Measurements from ENCODE around the gene CCR7.

The CCR7 gene

DNA sequence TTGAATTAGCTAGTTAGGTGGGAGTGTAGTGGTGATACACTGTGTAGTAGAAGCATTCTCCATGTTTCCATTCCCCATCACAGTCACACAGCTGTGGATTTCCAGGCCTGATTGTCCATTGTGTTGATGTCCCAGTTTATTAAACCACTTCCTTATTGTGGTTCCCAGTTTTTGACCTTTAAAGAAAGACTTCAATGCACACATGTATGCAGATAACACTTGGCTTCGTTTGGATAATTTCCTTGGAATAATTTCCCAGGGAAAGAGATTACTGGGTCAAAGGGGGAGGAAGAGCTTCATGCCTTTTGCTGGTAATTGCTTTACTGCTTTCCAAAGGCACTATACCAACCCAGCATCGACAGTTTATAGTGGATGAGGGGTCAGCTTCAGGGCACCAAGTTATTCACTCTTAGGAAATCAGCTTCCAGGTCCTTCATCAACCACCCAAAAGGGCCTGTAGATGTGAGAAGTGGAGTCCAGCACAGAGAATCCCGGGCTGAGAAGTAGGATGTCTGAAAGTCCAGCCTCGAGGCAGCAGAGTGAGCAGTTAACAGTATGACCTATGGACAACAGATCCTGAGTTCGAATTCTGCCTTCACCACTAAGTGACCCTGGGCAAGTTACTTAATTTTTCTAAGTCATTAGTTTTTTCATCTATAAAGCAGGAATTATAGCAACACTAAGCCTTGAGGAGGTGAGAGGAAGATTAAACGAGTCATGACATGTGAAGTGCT is 32.6 kb downstream of the CCR7 start:
- no peak for DNase-seq (ENCODE audit: low read depth, low spot score)
- POLR2A ChIA-PET, result interaction anchor here (0.8 to 3.9 kb wide), 8 partner anchors 21 to 90 kb away, joined by 3 to 25 read pairs (median 6); partner anchors contain the start of gene IGFBP4

DNA sequence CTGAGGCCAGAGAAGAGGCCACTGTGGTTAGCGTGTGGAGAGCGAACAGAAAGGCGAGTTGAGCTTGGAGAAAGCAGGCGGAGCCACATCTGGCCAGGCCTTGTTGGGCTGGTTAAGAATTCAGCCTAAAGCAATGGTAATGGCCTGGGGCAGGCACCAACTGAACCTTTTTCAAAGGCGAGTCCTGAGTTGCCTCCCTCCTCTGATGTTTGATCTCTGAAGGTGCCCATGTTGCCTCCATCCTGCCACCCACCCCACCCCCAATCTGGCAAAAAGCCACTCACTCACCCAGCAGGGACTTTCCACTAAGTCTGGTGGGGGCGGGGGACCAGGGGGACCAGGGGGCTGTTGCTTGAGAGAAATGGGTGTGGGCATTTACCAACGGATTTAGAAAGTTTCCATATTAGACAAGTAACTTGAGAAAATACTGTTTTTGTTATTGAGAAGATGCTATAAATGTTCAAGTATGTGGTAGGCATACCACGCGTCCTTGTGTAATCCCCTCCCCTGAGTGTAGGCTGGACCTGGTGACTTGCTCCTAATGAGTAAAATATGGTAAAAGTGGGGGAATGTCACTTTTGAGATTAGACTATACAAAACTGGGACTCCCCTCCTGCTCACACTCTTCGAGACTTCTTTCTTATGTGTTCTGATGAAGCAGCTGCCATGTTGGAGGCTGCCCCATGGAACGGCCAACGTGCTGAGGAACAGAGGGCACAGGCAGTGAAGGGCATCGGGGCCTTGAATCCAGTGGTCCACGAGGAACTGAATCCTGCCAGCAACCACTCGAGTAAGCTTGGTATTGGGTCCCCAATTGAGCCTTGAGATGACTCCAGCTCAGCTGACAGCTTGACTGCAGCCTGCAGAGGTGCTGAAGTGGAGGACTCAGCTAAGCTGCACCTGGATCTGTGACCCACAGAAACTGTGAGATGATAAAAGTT is 34.0 kb downstream of the CCR7 start:
- ChIA-PET POLR2A (interaction anchor here (0.6 to 3.9 kb wide), 2 partner anchors 85 to 89 kb away, joined by 4 to 25 read pairs; partner anchors contain the start of gene IGFBP4), CTCF (interaction anchor here (1.2 to 29.3 kb wide), 25 partner anchors 8 to 229 kb away, joined by 3 to 562 read pairs (median 15); partner anchors contain the start of genes CCR7, GJD3, IGFBP4 and TNS4)
- H3K4me3 ChIP-seq (ENCODE audit: low read depth, low read length), result no peak overlapping the region
- TF ChIP-seq, protein P1, sequence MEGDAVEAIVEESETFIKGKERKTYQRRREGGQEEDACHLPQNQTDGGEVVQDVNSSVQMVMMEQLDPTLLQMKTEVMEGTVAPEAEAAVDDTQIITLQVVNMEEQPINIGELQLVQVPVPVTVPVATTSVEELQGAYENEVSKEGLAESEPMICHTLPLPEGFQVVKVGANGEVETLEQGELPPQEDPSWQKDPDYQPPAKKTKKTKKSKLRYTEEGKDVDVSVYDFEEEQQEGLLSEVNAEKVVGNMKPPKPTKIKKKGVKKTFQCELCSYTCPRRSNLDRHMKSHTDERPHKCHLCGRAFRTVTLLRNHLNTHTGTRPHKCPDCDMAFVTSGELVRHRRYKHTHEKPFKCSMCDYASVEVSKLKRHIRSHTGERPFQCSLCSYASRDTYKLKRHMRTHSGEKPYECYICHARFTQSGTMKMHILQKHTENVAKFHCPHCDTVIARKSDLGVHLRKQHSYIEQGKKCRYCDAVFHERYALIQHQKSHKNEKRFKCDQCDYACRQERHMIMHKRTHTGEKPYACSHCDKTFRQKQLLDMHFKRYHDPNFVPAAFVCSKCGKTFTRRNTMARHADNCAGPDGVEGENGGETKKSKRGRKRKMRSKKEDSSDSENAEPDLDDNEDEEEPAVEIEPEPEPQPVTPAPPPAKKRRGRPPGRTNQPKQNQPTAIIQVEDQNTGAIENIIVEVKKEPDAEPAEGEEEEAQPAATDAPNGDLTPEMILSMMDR (IDR thresholded peaks at IDR 0.05; ENCODE audit: insufficient read depth, low read length, missing control alignments), result no peak
- DNase-seq (ENCODE audit: low read depth, low spot score), result no peak

More for the DNA sequence above, 32.6 kb downstream of the CCR7 start:
- TF ChIP-seq, protein P1 (IDR thresholded peaks at IDR 0.05; ENCODE audit: insufficient read depth, low read length, missing control alignments), result no peak
- CTCF ChIA-PET, result interaction anchor here (0.6 to 29.3 kb wide), 43 partner anchors 9 to 1135 kb away, joined by 3 to 562 read pairs (median 6); partner anchors contain the start of genes CCR7, GJD3, IGFBP4 and TNS4
- no peak overlapping the region for H3K4me3 ChIP-seq (ENCODE audit: low read depth, low read length)

DNA sequence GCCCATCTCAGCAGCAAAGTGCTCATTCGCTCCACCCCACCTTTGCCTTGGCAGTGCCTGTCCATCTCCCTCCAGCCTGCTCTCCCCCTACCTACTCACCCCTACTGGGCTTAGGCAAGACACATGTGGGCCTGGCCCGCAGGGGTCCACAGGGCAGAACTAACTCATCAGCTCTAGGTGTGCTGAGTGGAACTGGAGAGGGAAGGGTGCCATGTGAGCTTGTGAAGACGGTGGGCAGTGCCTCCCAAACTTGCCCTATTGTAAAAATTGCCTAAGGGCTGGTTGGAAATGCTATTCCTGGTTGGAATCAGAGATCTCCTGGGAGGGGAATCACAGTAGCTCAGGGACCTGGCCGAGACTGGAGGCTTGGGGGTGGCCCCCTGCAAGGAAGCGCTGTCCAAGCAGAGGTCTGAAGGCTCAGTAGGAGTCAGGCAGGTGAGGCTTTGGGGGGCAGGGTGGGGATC is 34.7 kb downstream of the CCR7 start:
- H3K4me3 ChIP-seq (ENCODE audit: low read depth, low read length), result no peak overlapping the region
- TF ChIP-seq, protein P1 (IDR thresholded peaks at IDR 0.05; ENCODE audit: insufficient read depth, low read length, missing control alignments), result no peak
- ChIA-PET POLR2A (no interaction called here), CTCF (interaction anchor here (1.2 to 29.3 kb wide), 8 partner anchors 9 to 170 kb away, joined by 3 to 562 read pairs (median 136); partner anchors contain the start of genes CCR7, GJD3, IGFBP4 and TOP2A)
- DNase-seq (ENCODE audit: low read depth, low spot score), result no peak

DNA sequence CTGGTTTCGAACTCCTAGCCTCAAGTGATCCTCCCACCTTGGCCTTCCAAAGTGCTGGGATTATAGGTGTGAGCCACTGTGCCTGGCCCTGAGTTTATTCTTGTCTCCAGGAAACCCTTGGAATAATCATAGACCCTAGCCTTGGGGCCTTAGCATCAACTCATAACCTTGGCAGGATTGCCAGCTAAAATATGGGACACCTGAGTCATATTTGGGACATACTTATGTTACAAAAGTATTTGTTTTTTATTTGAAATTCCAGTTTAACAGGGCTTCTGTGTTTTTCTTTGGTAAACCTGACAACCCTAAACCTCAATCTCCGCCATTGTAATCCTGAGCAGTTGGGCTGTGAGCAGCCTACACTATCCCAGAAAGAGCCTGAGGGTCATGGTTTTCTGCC is 35.3 kb downstream of the CCR7 start:
- TF ChIP-seq, protein P1 (IDR thresholded peaks at IDR 0.05; ENCODE audit: insufficient read depth, low read length, missing control alignments), result no peak
- CTCF ChIA-PET, result interaction anchor here (1.2 to 29.3 kb wide), 7 partner anchors 10 to 170 kb away, joined by 3 to 562 read pairs (median 140); partner anchors contain the start of genes CCR7, GJD3, IGFBP4 and TOP2A
- DNase-seq (ENCODE audit: low read depth, low spot score), result no peak
- POLR2A ChIA-PET, result no interaction called here
- H3K4me3 ChIP-seq (ENCODE audit: low read depth, low read length), result no peak overlapping the region

DNA sequence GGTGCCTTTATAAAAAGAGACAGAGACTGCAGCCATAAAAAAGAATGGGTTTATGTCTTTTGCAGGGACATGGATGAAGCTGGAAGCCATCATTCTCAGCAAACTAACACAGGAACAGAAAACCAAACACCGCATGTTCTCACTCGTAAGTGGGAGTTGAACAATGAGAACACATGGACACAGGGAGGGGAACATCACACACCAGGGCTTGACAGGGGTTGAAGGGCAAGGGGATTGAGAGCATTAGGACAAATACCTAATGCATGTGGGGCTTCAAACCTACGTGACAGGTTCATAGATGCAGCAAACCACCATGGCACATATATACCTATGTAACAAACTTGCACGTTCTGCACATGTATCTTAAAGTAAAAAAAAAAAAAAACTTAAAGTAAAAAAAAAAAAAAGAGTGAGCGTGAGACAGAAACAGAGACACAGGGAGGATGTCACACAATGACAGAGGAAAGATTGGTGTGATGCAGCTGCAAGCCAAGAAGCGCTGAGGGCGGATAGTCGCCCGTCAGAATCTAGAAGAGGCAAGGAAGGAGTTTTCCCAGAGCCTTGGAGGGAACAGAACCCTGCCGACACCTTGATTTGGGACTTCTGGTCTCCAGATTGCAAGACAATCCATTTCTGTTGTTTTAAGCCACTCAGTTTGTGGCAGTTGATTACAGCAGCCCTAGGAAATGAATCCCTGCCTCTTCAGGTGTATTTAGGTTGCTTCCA is 36.4 kb downstream of the CCR7 start:
- TF ChIP-seq, protein P1 (IDR thresholded peaks at IDR 0.05; ENCODE audit: insufficient read depth, low read length, missing control alignments), result no peak
- CTCF ChIA-PET, result interaction anchor here (1.1 to 29.3 kb wide), 4 partner anchors 9 to 168 kb away, joined by 3 to 562 read pairs (median 275); partner anchors contain the start of genes CCR7, GJD3 and IGFBP4
- no peak overlapping the region for H3K4me3 ChIP-seq (ENCODE audit: low read depth, low read length)
- POLR2A ChIA-PET, result no interaction called here
- DNase-seq (ENCODE audit: low read depth, low spot score), result no peak

Measured in AG04449 (cell line).